GM12873 (cell line): ENCODE results near the gene EXD3.

ENCODE experiments used
- CTCF ChIP-seq: IDR thresholded peaks from 2 replicates; pipeline ENCODE4 v1.5.1; 2012; ENCODE audit warnings: low read depth, mild to moderate bottlenecking, moderate library complexity, low read length, control low read depth; ENCODE audit not compliant: insufficient read depth; ENCODE audit errors: missing control alignments

The EXD3 gene

GRCh38 chr9:137271696-137272076 is 151.3 kb downstream of the EXD3 start:
- no peak for TF ChIP-seq CTCF

- no peak for TF ChIP-seq CTCF
Measured at GRCh38 chr9:137270929-137271695, 151.8 kb downstream of the EXD3 start.

GRCh38 chr9:137269231-137269772 is 153.7 kb downstream of the EXD3 start:
- TF ChIP-seq CTCF: no peak

GRCh38 chr9:137268538-137269201 is 154.3 kb downstream of the EXD3 start:
- TF ChIP-seq CTCF: no peak

- no peak for TF ChIP-seq CTCF
Measured at GRCh38 chr9:137267933-137268355, 155.0 kb downstream of the EXD3 start.

GRCh38 chr9:137266585-137267453 is 156.1 kb downstream of the EXD3 start:
- no peak for TF ChIP-seq CTCF

- no peak for TF ChIP-seq CTCF
Measured at GRCh38 chr9:137266162-137266527, 156.8 kb downstream of the EXD3 start.
